ENCODE results near the gene NOXO1.
"Not testable (repeated sequence)": the region's sequence is repeated elsewhere in the genome, so short reads cannot be mapped to it uniquely, and the experiment has no call there.

NOXO1 gene

DNA sequence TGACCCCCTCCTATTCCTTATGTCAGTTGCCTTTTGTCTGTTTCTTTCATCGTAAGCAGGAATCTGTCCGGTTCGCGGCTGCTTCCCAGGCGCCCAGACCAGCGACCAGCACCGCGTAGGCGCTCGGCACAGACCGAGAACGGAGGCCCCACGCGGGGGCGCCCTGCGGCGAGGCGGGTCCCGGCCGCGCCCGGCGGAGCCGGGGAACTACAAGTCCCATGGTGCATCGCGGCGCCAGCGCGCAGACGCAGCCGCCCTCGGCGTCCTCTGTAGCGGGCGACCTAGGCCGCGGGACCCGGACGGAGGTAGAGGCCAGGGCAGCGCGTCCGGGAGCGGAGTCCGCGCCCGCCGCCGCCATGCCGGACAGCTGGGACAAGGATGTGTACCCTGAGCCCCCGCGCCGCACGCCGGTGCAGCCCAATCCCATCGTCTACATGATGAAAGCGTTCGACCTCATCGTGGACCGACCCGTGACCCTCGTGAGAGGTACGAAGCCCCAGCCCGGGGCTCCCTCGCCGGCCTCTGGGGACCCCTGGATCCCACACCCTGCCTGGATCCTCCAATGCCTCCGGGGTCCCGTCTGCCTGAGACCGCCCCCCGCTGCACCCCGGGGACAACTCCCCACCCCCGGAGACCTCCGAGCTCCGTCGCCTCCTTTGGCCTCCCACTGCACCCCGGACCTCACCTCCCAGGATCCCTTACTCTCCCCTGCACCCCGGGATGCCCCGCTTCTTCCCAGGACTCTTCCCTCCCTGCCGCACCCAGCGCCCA, 21.8 kb downstream of the NOXO1 start, which contains the start of gene NDUFB10:
Gene NDUFB10, plus strand, starts transcription at position 270 of the 771 bp plus-strand sequence. Its CDS starts 87 bp downstream, at position 357.
- DNase-seq, result peak; percentile 79

DNA sequence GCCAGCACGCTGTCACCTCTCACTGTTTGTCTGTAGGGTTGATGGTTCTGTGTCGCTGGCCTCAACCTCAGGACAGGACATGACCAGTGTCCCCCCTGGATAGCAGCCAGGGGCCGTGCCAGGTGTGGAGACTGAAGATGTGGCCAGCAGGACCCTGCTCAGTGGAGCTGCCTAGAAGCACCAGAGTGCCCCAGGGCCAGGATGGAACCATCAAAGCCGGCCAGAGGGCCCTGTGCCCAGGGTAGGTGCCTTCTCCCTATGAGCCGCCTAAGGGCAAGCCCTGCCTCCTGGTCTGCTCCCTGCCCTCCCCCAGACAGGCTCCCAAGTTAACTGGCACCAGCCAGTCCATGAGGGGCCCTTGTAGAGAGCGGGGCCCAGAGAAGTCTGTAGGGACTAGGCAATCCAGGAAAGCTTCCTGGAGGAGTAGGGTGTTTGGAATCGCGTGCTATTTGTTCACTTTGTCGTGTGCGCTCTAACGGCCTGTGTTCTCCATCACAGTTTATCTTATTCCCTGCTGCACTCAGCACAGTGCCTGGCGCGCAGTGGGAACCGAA, 22.5 kb downstream of the NOXO1 start:
- no peak for DNase-seq

DNA sequence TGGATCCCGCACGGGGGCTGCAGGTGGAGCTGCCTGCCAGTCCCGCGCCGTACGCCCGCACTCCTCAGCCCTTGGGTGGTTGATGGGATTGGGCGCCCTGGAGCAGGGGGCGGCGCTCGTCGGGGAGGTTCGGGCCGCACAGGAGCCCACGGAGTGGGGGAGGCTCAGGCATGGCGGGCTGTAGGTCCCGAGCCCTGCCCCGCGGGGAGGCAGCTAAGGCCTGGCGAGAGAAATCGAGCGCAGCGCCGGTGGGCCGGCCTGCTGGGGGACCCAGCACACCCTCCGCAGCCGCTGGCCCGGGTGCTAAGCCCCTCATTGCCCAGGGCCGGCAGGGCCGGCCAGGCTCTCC, 23.2 kb downstream of the NOXO1 start:
- DNase-seq, result not testable (repeated sequence)

DNA sequence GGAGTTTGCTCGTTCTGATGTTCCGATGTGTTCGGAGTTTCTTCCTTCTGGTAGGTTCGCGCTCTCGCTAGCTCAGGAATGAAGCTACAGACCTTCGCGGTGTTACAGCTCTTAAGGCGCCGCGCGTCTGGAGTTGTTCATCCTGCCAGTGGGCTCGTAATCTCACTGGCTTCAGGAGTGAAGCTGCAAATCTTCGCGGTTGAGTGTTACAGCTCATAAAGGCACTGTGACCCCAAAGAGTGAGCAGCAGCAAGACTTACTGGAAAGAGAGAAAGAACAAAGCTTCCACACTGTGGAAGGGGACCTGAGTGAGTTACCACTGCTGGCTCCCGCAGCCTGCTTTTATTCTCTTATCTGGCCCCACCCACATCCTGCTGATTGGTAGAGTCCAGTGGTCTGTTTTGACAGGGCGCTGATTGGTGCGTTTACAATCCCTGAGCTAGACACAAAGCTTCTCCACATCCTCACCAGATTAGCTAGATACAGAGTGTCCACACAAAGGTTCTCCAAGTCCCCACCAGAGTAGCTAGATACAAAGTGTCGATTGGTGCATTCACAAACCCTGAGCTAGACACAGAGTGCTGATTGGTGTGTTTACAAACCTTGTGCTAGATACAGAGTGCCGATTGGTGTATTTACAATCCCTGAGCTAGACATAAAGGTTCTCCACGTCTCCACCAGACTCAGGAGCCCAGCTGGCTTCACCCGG, 23.7 kb downstream of the NOXO1 start:
- DNase-seq, result not testable (repeated sequence)

DNA sequence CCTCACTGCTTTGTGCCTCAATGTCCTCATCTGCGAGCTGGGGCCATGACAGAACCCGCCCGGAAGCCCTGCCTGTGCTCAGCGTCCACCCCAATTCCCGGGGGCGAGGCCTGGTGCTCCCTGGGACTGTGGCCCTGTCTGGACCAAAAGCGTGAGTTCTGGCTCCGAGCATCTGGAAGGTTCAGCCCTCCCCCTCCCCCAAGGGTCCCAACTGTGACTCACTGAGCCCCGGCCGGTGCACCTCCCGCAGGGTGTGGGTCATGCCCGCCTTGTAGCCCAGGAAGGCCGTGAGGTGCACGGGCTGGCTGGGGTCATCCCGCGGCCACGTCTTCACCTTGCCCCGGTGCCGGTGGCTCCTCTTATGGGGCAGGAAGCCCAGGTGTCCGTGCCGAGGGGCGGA, 27.5 kb downstream of the NOXO1 start:
- DNase-seq, result no peak

DNA sequence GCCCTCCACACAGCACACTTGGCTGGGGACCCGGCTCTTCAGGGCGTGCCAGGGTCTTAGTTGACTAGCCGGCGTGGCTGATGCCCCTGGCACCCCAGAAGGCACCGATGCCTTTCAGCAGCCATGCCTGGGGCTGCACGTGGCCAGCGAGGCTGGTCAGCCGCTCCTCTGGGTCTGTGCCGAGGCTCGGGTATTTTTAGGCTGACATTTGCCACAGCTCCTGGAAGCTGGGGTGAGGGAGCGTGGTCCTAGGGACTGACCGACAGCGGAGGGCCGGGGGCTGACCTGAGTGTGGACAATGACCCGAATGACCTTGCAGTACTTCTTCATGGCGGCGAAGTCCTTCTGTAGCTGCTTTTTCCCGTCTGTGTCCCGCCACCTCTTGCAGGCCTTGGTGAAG, 30.7 kb downstream of the NOXO1 start:
- no peak for DNase-seq

DNA sequence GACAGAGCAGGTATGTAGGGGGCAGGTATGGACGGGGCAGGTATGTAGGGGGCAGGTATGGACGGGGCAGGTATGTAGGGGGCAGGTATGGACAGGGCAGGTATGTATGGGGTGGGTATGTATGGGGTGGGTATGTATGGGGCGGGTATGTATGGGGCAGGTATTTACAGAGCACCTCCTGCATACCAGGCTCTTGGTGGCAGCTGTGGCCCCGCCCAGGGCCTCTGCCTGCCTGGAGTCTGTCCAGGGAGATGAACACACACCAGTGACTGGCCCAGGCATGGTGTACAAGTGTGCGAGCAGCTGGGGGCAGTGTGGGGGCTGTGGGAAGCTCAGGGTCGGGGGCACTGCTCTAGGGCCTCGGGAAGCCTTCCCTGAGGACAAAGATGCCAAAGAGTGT, 31.2 kb downstream of the NOXO1 start:
- DNase-seq, result no peak

DNA sequence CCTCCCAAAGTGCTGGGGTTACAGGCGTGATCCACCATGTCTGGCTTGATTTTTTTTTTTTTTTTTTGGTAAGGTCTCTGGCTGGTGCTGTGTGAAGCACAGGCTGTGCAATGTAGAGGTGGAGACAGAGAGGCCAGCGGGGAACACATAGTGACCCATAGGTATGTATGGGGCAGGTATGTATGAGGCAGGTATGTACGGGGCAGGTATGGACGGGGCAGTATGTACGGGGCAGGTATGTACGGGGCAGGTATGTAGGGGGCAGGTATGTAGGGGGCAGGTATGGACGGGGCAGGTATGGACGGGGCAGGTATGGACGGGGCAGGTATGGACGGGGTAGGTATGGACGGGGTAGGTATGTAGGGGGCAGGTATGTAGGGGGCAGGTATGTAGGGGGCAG, 31.8 kb downstream of the NOXO1 start:
- no peak for DNase-seq

DNA sequence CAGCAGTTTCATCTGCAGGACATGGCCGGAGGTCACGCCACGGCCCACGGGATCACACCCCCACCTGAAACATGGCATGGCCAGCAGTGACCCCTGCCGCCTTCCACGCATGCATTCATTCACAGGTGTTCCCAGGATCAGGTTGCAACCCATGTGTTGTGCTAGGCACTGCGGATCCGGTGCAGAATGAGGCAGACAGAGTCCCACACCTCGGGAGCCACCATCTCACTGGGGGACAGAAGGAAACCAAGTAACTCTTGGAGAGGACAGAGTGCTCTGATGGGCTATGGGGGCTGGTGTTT, 33.9 kb downstream of the NOXO1 start:
- DNase-seq, result no peak

DNA sequence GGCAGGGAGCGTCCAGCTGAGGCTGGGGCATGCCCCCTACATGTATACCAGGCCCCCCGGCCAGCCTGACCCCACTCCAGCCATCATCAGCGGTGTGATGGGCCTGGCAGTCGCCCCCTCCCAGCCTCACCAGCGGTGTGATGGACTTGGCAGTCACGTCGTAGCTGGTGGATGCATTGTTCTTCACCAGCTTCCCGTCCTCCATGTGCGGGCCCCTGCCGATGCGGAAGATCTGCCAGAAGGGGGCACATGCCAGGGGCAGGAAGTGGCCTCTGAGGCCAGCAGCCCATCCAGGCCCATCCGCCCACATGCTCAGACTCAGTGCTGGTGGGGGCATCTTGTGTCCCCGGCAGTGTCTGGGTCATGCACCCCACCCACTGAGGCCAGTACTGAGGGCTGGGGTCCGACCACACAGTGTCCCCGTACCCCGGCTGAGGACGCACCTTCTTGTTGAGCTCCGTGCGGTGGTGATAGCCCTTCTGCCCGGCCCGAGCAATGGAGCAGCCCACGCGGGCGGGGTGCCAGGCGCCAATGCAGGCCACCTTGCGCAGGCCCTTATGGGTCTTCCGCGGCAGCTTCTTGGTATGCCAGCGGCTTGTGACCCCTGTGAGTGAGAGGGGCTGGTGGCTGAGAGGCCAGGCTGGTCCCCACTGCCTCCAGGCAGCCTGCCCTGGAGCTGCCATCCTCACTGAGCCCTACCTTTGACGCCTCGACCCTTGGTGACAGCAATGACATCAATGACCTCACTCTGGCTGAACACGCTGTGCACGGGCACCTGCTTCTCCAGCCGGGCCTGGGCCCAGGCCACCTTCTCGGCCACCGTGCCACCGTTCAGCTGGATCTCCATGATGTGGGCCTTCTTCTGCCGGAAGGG, 34.5 kb downstream of the NOXO1 start:
- no peak for DNase-seq

DNA sequence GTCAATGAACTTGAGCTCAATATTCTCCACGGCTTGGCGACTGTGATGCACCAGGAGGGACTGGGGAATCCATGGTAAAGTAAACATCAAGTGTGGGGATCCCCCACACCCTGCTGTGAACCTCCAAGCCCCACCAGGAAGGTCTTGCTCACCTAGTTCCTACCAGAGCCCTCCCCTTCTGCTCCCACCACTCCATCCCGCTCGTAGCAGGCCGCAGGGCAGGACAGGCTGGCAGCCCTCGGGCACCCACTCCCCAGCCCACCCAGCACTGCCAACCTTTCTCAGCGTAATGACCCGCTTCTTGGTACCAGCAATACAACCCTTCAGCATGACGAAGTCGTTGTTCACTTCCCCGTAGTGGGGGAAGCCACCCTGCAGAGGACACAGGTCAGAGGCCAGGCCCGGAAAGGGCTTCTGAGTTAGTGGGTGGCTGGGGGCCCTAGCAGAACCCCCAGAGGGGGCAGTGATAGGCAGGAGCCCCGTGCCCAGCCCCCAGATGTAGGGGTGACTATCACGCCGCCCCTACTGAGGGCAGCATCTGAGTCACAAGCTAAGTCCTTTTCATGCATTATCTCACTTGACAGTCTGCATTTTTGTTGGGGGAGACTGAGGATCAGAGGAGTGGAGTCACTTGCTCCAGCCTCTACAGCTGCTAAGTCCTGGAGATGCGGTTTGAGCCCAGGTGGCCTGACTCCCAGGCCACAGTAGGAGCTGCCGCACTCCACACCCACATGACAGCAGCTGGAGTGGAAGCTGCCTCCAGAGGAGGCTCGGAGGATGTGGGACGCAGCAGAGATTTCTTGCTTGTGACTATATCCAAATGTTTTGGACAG, 35.5 kb downstream of the NOXO1 start:
- DNase-seq, result no peak

DNA sequence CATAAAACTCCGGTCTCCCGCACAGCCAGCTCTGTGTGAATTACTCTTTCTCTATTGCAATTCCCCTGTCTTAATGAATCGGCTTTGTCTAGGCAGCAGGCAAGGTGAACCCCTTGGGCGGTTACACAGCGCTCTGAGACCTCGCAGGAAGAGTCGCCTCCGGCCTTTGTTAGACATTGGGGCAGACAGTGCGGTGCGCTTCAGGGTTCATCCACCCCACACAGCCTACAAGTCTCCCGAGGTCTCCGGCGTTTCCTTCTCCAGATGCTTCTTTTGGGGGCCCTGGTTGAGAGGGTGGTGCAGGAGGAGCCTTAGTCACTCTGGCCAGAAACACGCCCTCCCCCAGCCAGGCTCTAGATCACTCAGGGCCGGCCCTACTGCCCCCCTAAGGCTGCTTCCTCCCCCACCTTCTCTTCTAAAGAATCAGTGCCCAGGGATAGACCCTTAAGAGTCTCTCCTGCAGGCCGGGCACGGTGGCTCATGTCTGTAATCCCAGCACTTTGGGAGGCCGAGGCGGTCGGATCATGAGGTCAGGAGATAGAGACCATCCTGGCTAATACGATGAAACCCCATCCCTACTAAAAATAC, 36.6 kb downstream of the NOXO1 start:
- no peak for DNase-seq

DNA sequence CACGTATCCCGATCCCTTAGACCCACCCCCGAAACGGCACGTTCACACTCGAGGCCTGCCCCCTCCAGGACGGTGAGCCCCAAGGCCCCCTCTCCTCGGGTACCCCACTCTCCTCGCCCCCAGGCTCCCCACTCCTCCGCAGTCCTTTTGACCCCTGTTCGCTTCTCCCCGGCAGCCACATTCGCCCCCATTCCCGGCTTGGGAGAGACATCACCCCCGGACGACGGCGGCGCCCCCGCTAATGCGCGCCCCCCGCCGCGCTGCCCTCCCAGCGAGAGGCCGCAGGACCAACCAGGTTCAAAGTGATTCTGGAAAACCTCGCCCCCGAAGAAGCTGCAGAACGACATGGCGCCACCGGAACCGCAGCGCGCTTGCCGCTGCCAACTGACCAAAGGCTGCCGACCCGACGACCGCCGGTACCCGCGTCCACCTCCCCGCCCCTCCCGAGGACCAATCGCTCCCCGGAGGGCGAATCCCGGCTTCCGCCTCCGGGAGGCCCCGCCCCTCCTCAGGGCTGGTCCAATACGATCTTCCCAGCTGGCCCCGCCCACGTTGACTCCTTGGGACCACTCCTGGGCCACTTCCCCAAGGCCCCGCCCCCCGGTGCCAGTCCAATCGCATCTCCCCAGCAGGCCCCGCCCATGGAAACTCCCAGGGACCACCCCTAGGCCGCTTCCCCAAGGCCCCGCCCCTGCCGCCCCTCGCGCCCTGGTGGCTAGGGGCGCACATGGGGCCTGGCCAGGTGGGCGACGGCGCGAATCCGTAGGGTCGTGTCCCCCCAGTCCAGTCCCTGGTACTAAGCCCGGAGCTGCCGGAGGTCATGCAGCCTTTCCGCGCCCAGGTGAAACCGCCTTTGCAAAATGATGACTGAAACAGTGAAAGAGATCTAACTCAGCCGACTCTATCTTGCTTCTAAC, 38.2 kb downstream of the NOXO1 start, which contains the start of gene MSRB1:
Gene MSRB1, minus strand, starts transcription at position 390 of the 917 bp plus-strand sequence. Its CDS starts 43 bp downstream, at position 347.
- DNase-seq, result peak; percentile 99

DNA sequence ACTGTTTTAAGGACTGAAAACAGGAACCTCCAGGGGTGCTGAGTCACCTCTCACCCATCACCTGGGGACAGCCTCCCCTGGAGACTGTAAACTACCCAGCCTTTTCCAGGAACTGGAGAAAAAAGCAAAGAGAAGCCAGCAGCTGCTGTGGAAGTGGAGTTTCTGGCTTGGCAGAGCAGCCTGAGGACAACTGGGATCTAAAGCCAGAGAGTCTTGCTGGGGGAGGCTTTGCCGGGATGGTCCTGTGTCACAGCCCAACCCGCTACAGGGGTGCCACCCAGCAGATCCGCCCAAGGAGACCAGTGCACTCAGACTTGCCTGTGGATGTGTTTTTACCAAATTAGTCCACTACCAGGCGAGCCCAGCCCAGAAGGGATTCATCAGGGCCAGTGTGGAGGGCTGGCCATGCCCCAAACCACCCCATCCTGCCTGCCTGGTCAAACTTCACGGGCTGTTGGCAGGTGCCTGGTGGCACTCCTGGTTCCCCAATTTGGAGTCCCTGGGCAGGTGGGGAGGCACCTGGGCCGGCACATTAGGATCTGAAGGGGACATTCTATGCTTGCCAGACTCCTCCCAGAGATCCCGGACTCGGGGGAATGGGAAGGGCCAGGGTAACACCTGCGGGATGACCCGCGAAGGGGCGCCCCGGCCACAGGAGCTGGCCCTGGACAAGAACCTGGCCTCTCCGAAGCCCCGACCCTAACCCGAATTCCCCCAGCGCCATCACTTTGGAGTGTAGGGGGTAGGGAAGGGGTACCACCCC, 39.0 kb downstream of the NOXO1 start:
- no peak for DNase-seq

DNA sequence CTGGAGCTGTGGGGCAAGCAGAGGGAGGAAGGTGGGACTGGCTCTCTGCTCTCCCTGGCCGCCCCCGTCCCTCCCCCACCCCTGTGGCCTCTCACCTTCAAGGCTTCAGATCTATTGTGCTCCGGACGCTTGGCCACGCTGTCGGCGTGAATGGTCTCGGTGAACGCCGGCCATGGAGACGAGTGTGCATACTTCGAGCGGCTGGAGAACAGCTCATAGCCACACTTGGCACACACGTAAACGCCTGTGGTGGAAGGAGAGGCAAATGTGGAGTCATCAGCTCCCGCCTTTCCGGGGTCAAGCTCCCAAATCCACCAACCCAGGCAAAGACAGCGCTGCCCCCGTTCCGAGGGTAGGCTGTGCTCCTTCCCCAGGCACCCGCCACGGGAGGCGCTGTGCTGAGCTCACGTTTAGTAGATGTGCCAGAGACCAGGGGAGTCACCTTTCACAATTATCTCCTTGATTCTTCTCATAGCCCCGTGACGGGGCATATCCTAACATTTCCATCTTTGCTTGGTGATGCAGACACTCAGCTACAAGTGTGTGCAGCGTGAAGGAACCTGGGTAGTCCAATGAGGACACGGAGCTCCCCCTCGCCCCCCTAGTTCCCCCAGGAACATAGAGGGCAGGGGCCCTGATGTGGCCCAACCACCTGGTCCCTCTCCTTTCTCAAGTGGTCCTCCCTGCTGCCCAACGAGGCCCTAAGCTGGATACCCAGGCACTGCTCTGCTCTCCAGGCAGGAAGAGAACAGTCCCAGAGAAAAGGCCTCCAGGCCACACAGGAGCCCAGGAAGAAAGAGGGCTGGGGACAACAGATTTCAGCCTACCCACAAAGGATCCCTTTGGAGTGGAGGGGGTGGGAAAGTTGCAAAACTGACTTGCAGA, 39.9 kb downstream of the NOXO1 start:
- DNase-seq, result no peak

DNA sequence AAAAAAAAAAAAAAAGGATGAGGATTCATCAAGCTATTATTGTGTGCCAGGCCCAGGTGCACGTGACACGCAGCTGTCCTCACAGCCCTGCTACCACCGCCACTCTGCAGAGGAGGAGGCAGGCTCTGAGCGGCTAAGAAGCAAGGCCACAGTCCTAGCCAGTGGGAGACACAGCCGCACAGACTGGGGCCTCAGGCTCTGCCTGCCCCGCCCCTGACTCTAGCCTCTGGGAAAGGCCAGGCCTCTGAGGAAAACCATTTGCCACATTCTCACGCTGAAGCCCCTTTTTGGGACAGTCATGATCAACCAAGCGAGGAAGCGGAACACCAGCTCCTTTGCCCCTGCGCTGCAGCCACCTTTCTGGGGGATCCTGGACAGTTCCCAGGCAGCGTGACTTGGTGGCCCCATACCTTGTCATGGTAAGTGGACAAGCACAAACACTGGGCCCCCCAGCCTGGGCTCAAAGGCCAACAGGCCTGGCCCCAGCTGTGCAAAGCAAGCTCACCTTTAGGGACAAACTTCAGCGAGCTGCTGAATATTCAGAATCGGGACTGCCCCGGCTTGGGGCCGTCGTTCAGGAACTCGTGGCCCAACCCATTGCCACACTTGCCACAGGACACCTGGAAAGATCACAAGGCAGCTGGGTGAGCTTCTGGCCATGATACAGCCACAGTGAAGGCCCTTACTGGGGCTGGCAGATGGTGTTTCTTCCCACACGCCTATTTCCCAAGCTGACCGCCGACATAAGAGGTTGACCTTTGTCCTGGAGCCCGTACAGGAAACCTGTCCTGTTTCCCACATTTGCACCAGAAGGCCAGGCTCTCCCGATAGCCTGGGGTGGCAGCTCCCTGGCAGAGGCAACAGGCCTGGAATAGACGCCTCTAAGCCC, 40.8 kb downstream of the NOXO1 start:
- no peak for DNase-seq

DNA sequence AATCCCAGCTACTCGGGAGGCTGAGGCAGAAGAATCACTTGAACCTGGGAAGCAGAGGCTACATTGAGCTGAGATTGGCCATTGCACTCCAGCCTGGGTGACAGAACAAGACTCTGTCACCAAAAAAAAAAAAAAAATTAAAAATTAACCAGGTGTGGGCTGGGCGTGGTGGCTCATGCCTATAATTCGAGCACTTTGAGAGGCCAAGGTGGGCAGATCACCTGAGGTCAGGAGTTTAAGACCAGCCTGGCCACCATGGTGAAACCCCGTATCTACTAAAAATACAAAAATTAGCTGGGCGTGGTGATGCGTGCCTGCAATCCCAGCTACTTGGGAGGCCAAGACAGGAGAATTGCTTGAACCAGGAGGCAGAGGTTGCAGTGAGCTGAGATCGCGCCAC, 41.4 kb downstream of the NOXO1 start:
- not testable (repeated sequence) for DNase-seq

DNA sequence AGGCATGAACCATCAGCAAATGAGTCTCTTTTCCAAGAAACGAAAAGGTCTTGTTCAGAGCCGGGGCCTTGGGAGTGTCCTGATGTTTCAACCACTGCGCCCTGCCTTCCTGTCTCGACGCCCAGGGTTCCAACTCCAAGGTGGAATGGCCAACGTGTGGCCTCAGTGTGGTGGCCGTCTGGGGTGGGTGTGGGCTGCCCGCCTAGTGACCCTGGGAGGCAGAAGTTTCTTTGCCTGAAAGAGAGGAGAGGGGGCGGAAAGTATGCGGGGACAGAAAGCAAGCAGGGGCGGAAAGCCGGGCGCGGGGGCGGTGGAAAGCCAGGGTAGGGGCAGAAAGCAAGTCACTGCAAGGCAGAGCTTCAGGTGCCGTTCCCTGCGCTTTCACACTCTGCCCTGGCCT, 42.4 kb downstream of the NOXO1 start:
- DNase-seq, result no peak
